HG03060 (cell line): ENCODE measurements around the gene CARD11.

Experiments
- ATAC-seq: cut with Tn5 transposase; IDR thresholded peaks from one replicate; pipeline ENCODE4 v1.9.1; 2021; ENCODE audit warnings: low read depth, moderate number of reproducible peaks; ENCODE audit not compliant: unreplicated experiment

CARD11 gene

DNA sequence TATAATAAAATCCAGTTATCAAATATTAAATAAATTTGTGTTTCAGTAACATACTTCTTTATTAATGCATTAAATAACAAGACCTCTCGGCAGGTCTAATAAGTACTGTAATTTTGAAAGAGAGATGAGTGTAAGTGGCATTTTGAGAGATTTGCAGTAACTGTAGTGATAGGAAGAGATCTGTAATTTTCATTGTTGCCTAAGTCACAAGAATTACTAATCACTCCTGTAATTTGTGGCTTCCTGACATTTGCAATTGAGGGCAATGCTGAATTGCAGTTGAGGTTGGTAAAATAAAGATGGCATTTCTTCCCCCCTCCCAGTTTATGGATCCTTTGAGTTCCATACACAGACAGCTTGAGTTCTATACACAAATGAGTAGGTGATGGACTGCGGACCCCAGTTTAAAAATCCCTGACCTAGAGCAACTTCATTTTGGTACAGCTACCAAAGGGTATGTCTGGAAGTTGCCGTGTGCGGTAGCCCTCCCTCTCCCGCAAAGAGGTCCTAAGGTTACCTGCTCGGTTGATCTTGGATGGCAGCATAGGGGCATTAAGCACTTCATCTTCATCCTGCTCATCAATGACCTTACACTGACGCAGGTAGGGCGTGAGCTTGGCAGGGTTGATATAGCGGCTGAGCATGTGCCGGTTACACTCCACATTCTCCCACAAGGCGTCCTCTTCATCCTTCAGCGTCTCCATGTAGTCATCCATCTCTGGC lies 96.4 kb downstream of the CARD11 start:
- no peak for ATAC-seq

DNA sequence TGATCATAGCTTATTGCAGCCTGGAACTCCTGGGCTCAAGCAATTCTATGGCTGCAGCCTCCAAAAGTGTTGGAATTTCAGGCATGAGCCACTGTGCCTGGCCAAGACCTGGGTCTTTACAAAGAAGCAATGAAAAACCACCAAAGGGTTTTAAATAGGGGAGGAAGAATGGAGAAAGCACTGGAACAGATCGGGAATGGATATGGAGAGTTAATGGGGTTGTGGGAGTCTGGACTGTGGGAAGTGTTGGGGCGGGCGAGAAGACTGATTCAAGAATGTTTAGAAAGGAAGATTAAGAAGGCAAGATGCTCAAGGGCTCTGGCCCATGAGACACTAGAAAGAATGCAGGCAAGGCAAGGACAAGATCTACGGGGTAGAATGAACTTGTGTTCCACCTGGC lies 98.5 kb downstream of the CARD11 start:
- no peak for ATAC-seq

DNA sequence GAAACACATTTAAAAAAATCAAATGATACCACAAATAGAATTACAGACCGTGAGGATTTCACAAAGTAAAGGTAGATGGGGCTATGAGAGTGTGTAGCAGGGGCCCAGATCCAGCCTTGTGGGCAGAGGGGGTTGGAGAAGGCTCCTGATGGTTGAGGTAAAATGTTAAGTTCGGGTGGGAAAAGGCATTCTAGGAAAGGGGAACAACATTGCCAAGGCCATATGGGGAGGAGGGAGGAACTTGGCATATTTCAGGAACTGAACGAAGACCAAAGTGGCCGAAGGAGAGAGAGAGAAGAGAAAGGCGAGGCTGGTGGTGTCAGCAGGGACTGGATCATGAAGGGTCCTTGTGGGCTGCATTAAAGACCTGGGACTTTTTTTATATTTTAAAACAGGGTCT lies 98.9 kb downstream of the CARD11 start:
- no peak for ATAC-seq

DNA sequence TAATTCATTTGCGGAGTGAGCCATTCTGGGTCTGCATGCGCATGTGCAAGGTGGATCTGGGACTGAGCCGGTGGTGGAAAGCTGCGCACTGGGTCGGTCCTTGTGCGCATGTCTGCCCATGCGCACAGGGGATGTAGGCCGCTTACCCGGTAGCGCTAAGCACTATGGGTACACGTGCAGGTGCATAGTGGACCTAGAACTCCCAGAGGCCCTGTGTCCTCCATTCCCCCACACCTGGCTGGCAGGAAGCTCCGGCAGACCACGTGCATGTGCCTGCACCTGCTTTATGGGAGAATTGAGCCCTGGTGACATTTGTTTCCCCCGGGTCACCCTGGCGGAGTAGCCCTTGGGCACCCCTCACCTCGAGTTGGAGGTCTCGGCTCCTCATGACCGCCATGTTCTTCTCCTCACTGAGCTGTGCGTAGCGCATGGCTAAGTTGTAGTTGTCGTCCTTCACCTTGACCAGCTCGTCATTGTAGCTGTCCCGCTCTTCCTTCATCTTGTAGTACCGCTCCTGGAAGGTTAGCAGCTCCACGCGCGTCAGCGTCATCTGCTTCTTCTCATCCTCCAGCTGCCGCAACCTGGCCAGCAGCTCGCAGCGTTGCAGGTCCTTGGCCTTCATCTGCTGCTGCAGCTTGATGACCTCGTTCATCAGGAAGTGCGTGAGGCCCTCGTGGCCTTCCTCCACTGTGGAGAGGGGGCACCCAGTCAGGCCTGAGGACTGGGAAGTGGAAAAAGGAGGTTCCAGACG lies 99.6 kb downstream of the CARD11 start:
- ATAC-seq = no peak

DNA sequence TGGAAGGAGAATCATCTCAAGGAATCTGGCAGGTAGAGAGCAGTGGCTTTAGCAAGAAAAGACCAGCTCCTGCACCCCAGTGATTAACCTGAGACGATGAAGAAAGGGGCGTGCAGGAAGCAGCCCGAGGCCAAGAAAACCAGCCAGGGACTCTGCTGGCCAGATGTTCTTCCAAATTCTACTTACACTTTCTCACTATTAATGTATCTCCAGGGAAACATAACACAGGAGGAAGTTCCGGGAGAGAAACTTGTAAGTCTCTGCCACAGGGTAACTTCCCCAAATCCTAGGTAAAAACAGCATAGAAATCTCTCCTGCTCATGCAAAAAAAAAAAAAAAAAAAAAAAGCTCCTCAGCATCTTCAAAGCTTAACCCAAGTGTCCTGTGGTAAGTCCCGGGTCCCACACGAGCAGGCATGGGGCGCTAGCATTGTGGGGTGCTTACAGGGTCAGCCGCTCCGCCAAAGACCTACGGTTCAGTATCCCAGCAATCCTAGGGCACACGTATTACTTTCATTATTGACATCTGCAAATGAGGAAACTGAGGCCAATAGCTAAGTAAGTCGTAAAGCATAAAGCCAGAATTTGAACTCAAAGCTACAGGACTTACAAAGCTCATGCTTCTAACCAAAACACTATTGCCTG lies 102.3 kb downstream of the CARD11 start:
- no peak for ATAC-seq

DNA sequence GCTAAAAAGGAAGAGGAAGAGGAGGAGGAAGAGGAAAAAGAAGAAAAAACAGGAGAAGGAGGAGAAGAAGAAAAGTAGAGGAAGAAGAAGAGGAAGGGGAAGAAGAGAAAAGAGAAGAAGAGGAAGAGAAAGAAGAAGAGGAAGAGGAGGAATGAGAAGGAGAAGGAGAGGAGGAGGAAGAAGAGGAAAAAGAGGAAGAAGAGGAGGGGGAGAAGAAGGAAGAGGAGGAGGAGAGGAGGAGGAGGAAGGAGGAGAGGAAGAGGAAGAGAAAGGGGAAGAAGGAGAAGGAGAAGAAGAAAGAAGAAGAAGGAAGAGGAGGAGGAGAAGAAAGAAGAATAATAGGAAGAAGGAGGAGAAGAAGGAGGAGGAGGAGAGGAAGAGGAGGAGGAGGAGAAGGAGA lies 103.2 kb downstream of the CARD11 start:
- no peak for ATAC-seq

DNA sequence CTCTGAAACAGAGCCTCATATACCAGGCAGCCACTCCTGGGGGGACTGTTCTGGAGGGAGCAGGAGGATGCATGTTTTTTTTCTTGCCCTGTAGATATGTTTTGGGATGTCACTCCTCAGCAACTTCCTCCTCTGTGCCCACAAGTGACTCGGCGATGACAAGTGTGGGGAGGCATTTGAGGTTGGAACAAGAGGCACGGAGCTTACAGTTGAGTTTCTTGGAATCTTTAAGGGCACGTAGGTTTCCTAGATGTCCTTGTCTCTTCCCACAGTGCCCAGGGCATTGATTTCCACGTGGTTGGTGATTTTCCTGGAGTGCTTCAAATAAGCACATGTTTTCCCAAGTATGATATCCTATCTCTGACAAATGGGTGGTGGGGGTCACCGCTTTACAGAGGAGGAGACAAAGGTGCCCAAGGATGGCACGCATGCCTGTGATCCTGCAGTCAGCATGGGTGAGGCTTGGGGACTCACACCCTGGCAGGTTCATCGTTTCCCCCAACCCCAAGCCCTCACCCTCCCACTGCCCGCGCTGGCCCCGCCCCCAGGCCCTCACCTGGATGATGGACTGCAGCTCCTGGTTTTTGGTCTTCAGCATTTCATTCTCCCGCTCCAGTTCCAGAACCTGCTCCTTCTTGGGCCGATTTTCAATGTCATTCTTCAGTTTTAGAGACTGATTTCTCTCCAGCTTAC lies 104.3 kb downstream of the CARD11 start:
- no peak for ATAC-seq

DNA sequence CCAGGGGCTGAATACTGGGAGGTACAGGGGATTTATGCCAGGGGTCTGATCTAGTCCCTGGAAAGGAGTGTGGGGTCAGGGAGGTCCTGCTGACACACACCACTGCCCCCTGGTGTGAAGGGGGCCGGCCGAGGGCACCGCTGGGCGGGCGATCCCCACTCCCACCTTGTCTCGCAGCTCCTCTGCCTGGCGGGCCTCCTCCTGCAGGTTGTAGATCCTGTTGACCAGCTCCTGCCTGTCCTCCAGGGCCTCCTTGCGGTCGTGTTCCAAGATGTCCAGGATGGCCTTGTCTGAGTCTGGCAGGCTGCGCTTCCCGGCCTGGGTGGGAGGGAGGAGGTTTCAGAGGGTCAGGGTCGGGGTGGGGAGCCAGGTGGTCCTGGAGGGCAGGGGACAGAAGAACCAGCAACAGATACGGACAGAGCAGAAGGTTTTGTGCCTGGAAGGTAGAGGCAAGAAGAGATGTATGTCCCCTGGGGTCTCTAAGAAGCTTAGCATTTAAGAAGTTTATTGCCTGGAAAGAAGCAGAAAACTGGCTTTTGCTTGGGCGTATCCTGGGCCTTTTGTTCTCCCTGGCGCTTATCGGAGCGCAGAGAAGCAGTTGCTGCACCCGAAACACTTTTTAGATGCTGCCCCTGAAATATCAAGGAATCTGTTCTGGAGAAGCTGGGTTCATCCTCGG lies 105.0 kb downstream of the CARD11 start:
- no peak for ATAC-seq

DNA sequence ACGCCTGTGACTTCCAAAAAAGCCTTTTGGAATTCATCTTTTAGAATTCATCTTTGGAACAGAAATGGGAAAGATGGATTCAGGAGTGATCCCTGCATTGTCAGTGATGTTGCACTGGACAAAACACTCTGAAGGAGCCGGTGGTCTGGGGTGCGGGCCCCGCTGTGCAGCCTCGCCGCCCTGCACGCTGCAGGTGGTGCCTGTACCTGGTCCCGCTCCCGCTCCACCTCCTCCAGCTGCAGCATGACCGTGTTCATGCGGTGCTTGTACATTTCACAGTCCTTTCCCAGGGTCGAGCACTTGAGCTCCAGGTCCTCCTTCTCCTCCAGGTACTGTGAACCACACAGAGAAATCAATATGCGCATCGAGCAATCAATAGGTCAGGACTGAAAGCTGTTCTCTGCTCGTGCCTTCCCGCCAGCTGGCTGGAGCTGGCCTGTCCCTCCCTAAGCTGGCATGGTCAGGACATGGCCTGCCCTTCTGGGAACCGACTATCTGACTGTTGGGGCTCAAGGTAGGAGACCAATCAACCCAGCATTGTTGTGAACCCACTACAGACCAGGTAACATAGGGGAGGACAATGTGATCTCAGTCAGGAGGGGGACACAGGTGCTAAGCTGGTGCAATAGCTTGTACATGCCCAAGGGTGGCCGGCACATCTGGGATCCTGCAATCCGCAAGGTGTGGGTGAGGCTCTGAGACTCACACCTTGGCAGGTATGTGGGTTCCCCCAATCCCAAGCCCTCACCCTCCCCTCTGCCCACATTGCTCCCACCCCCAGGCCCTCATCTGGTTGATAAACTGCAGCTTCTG lies 105.8 kb downstream of the CARD11 start:
- ATAC-seq = no peak

DNA sequence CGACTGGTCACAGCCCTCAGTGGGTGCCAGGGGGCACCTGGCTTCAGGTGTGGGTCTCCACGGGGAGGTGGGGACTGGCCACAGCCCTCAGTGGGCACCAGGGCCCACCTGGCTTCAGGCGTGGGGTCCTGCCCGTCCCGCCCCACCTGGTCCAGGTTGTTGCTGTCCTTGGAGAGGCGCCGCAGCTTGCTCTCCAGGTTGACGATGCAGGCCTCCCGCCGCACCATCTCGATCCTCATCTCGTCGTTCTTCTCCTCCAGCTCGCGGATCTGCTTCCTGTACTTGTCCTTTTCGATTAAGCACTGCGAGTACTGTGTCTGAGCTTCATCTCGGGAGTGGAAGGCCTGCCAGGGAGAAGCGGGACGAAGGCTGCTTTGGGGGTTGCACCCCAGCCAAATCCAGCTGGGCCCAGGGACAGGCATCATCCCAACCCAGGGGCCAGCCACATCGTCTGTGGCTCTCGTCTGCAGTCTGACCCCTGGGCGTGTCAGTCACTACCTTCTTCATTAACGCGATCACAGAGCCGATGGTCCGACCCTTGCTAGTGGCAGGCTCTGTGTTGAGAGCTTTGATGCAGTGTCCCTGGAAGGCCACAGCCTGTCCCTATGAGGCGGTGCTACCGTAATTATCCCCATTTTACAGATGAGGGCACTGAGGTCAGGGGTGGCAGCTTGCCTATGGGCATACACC lies 106.6 kb downstream of the CARD11 start:
- no peak for ATAC-seq

DNA sequence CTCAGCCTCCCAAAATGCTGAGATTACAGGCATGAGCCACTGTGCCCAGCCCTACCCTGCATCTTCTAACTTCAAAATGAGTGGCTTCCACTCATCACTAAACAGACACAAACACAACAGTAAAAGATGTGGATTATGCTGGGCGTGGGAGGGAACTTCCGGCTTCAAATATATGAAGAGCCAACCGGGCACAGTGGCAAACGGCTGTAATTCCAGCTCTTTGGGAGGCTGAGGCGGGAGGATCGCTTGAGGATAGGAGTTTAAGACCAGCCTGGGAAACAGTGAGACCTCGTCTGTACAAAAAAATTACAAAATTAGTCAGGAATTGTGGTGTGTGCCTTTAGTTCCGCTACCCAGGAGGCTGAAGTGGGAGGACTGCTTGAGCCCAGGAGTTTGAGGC lies 107.4 kb downstream of the CARD11 start:
- no peak for ATAC-seq

DNA sequence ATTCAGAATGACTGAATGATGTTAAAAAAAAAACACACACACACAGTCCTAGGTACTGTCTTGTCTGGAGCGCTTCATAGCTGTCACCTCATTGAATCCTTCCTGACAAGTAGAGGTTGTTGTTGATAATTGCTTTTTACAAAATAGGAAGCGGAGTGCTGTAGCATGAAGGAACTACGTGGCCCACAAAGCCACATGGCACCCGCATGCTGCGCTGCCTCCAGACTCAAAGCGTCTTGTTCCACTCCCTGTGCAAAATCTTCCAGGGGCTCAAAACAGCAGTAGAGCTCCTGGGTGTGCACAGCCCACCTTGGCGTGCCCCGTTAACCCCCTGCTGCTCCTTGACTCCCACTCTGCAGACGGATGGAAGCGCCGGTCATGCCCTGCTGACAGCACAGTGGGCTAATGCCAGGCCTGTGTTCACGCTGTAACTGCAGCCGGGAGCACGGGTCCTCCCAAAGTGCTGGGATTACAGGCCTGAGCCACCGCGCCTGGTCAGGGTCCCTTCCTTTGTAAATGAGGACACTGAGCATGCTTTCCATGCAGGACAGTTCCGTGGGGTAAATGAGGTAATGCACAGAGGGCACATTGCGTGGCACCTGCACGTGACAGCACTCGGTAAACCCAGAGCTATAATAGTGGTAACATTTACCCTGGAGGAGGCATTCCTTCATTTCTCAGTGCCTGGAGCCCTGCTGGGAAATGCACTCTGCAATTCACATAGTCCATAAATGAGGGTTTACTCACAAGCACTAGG lies 108.5 kb downstream of the CARD11 start:
- ATAC-seq = no peak

DNA sequence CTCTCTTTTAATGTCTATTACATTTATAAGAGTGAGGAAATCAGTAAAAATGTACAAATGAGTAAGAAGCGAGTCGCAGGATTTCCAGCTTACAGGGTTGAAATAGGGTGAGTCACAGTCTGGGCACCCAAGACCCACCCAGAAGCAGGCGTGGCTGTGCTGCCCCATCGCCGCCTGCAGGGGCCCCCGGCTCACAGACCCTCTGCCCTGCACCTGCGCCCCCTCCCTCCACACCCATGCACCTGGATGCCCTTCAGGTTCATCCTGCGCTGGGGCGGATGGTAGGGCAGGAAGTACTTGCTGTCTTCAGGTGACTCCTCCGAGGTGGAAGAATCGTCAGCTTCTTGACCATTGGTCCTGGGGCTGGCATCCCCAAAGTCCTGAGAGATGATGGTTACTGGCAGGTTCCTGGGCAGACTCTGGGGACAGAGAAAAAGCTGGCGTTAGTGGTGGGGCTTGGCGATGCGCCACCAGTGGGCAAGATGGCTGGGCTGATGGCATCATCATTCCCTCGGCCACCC lies 109.4 kb downstream of the CARD11 start:
- no peak for ATAC-seq

DNA sequence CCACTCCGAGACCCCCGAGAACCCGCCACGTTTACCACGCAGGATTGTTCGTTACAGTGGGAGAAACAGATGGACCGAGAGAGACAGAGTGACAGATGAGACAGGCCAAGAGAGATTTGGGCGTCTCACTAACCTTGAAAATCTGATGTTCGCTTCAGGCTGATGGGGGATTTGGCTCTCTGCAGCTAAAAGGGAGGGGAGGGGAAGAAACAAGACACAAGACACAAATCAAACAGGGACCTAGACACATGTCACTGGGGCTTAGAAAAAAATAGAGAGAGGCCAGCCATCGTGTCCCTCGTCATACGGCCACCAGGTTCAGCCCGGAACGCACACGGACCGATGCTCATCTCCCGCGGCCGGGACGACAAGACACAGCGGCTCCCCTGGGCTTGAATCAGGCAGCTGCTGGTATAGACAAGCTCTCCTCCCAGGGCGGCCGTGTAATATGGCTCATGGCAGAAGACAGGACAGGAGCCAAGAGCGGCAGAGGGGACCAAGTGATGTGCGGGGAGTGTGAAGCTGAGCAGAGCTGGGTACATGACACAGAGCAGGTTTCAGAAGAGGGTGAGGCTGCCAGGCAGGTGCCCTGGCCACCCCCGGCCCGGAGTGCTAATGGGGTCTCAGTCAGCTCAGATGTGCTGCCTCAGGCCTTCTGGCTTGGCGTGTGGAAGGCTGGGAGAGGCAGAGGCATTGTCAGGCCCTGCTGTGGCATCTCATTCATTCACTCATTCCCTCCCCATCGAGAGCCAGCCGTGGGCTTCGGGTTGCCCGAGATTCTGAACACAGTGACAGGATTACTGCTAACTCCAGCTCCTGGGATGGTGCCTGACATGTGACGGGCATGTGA lies 111.0 kb downstream of the CARD11 start:
- ATAC-seq = no peak

DNA sequence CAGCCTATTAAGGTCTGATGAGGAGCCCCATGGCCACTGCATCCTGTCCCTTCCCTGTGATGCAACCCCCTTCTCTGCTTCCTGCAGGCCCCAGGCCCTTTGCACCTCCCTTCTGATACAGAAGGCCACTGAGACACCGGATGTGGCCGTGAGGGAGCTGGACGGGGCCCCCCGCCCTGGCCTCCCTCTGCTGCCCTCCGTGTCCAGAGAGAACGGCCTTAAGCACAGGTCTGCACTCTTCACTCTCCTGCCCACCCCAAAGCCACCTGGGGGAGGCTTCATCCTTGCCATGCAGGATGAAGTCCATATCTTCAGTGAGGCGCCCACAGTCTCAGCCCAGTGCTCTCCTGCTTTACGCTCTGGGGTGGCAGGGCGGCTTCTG lies 112.6 kb downstream of the CARD11 start:
- ATAC-seq = no peak

DNA sequence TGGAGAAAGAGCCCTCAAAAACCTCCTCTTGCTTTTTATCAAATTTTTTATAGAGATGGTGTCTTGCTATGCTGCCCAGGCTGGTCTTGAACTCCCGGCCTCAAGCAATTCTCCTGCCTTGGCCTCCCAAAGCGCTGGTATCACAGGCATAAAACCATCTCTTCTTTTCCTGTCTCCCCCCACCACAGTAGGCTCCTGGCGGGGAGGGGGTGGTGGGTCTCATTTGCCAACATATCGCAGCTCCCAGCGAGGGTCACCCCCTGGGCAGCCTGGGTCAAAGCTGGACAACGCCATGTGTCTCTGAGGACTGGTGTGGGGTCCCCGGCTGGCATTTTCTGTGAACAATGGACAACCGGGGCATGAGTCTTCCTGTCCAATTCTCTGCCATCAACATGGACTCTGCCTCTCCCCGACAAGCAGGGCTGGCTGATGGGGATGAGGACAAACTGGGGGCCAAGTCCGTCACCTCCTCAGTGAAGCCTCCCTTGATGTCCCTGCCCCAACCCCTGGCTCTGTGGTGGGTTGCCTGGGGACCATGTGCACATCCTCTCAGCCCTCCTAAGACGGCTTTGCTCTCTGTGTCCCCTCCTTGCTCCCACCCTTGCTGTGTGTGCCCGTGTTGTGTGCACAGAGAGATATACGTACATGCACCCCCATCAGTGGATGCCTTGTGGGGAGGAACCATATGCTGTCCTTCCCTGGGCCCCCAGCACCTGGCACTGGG lies 113.2 kb downstream of the CARD11 start:
- no peak for ATAC-seq
